GM18511 (cell line): ENCODE measurements around the gene TSEN2.
A peak's percentile ranks its signal among the peaks of the same experiment; 100 is the strongest.

Experiments used
- ATAC-seq: cut with Tn5 transposase; IDR thresholded peaks from one replicate; pipeline ENCODE4 v1.9.1; 2021; ENCODE audit warnings: mild to moderate bottlenecking, moderate library complexity; ENCODE audit not compliant: unreplicated experiment

Gene TSEN2

GRCh38 chr3:12545473-12545791 is 61.2 kb downstream of the TSEN2 start, which contains the start of gene MKRN2OS:
Gene MKRN2OS, minus strand, starts transcription at chr3:12545499. Its CDS starts 35 bp downstream, at chr3:12545464.
- ATAC-seq: no peak

GRCh38 chr3:12549971-12550760 is 65.9 kb downstream of the TSEN2 start:
- ATAC-seq: no peak

GRCh38 chr3:12553921-12554391 is 69.7 kb downstream of the TSEN2 start:
- no peak for ATAC-seq

GRCh38 chr3:12556314-12556689 is 72.0 kb downstream of the TSEN2 start:
- no peak for ATAC-seq

- ATAC-seq: peak; percentile 85
Measured at GRCh38 chr3:12556690-12557472, 72.6 kb downstream of the TSEN2 start, which contains the start of gene MKRN2. Gene MKRN2, plus strand, starts transcription at chr3:12557087. Its CDS starts 64 bp downstream, at chr3:12557151.

- no peak for ATAC-seq
Measured at GRCh38 chr3:12557473-12558100, 73.3 kb downstream of the TSEN2 start.

GRCh38 chr3:12558706-12559105 is 74.4 kb downstream of the TSEN2 start:
- ATAC-seq: no peak

- ATAC-seq: no peak
Measured at GRCh38 chr3:12559520-12559919, 75.2 kb downstream of the TSEN2 start.

GRCh38 chr3:12560505-12561190 is 76.4 kb downstream of the TSEN2 start:
- peak; percentile 55 for ATAC-seq

GRCh38 chr3:12561397-12561796 is 77.1 kb downstream of the TSEN2 start:
- no peak for ATAC-seq

- no peak for ATAC-seq
Measured at GRCh38 chr3:12562451-12562850, 78.2 kb downstream of the TSEN2 start.

GRCh38 chr3:12566976-12567375 is 82.7 kb downstream of the TSEN2 start:
- ATAC-seq: no peak

- ATAC-seq: no peak
Measured at GRCh38 chr3:12568747-12569146, 84.5 kb downstream of the TSEN2 start.

- ATAC-seq: no peak
Measured at GRCh38 chr3:12569836-12570235, 85.6 kb downstream of the TSEN2 start.

- ATAC-seq: no peak
Measured at GRCh38 chr3:12571986-12572385, 87.7 kb downstream of the TSEN2 start.

GRCh38 chr3:12574131-12574530 is 89.9 kb downstream of the TSEN2 start:
- ATAC-seq: no peak

- no peak for ATAC-seq
Measured at GRCh38 chr3:12574661-12575060, 90.4 kb downstream of the TSEN2 start.

GRCh38 chr3:12577379-12577778 is 93.1 kb downstream of the TSEN2 start:
- no peak for ATAC-seq

- ATAC-seq: no peak
Measured at GRCh38 chr3:12578742-12579141, 94.5 kb downstream of the TSEN2 start.

GRCh38 chr3:12579456-12579855 is 95.2 kb downstream of the TSEN2 start:
- no peak for ATAC-seq

GRCh38 chr3:12579905-12580304 is 95.6 kb downstream of the TSEN2 start:
- ATAC-seq: no peak
